ENCODE results near the gene WDPCP.

DNA sequence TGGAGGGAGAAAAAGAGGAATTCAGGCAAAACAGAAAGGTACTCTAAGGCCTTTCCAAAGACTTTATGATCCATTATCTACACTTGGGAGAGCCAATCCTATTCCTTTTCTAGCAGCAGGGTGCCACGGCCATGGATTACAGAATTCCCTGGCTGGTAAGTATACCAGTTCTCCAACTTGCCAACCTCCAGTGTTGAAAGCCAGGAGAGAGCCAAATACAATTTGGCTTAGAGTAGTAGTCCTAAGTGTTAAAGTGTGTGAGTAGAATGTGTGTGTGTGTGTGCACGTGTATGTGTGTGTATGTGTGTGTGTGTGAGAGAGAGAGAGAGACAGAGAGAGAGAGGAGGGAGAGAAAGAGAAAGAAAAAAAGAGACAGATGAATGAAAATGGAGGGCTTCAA is 43.3 kb downstream of the WDPCP start:
- TF ChIP-seq, protein P1, sequence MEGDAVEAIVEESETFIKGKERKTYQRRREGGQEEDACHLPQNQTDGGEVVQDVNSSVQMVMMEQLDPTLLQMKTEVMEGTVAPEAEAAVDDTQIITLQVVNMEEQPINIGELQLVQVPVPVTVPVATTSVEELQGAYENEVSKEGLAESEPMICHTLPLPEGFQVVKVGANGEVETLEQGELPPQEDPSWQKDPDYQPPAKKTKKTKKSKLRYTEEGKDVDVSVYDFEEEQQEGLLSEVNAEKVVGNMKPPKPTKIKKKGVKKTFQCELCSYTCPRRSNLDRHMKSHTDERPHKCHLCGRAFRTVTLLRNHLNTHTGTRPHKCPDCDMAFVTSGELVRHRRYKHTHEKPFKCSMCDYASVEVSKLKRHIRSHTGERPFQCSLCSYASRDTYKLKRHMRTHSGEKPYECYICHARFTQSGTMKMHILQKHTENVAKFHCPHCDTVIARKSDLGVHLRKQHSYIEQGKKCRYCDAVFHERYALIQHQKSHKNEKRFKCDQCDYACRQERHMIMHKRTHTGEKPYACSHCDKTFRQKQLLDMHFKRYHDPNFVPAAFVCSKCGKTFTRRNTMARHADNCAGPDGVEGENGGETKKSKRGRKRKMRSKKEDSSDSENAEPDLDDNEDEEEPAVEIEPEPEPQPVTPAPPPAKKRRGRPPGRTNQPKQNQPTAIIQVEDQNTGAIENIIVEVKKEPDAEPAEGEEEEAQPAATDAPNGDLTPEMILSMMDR (conservative IDR thresholded peaks at IDR 0.05; ENCODE audit: low read depth, low read length) = no peak
- TF ChIP-seq BHLHE40 (IDR thresholded peaks at IDR 0.05; ENCODE audit: low read depth, low read length) (no peak), RAD21 (IDR thresholded peaks at IDR 0.05; ENCODE audit: low read length) (no peak), RFX5 (IDR thresholded peaks at IDR 0.05; ENCODE audit: low read depth, low read length) (no peak), MAFK (IDR thresholded peaks at IDR 0.05; ENCODE audit: low read depth, low read length) (no peak), RCOR1 (IDR thresholded peaks at IDR 0.05; ENCODE audit: insufficient replicate concordance, low read length) (no peak), CHD1 (IDR thresholded peaks at IDR 0.05; ENCODE audit: low read depth, low read length) (no peak), MXI1 (IDR thresholded peaks at IDR 0.05; ENCODE audit: borderline replicate concordance, low read depth, low read length) (no peak), POLR2A (IDR thresholded peaks at IDR 0.05; ENCODE audit: low read depth, low read length) (no peak), MAZ (IDR thresholded peaks at IDR 0.05; ENCODE audit: borderline replicate concordance, low read depth, low read length) (no peak)

Data from IMR-90 (cell line).